Activated naive CD4-positive, alpha-beta T cell treated with anti-CD3 and anti-CD28 coated beads, Interleukin-2, amount 10 ng/mL, durations not matched to agents 5 hours and 36 hours (primary cell): ENCODE results near the gene CLCA4. TPM values are rescaled to one million over a fixed set of nuclear protein-coding genes. Genes with fewer than 3 reads are reported as not detected.

Source experiments
- total RNA-seq, 2 experiments: library from RNA; stranded (reverse); gene quantifications; one replicate each; pipeline ENCODE4 v1.2.3, GENCODE V29; 2021

The CLCA4 gene
- not detected for total RNA-seq

GRCh38 chr1:86546787-86547221, at the start of gene CLCA4:
Gene CLCA4 (plus strand): TSS chr1:86547078. CDS start chr1:86547120, 42 bp downstream.

Other genes with a start within 250 kb of the CLCA4 start
- gene ODF2L, start 150.8 kb upstream of the CLCA4 start, total RNA-seq, result 10 to 100 TPM; 41.3 to 51.4 TPM
- gene CLCA2, start 122.9 kb upstream of the CLCA4 start, total RNA-seq, result not detected
- gene CLCA1, start 78.2 kb upstream of the CLCA4 start, total RNA-seq, result not detected
- 10 to 100 TPM; 61.3 to 61.9 TPM for gene SH3GLB1, start 157.5 kb downstream of the CLCA4 start, total RNA-seq